ENCODE results near the gene NEIL3.

DNA sequence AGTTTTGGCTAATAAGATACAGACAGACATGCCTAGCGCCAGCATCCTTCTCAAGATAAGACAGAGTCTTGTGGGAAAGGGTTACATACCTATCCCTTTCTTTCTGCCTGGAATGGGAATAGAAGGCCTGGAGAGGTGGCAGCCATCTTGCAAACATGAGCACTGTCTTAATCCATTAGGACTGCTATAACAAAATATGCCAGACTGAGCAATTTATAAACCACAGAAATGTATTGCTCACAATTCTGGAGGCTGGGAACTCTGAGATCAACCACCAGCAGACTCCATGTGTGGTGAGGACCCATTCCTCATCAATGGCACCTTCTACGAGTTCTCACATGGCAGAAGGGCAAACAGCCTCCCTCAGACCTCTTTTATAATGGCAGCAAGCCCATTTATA lies 26.5 kb upstream of the NEIL3 start:
- TF ChIP-seq, protein P1, sequence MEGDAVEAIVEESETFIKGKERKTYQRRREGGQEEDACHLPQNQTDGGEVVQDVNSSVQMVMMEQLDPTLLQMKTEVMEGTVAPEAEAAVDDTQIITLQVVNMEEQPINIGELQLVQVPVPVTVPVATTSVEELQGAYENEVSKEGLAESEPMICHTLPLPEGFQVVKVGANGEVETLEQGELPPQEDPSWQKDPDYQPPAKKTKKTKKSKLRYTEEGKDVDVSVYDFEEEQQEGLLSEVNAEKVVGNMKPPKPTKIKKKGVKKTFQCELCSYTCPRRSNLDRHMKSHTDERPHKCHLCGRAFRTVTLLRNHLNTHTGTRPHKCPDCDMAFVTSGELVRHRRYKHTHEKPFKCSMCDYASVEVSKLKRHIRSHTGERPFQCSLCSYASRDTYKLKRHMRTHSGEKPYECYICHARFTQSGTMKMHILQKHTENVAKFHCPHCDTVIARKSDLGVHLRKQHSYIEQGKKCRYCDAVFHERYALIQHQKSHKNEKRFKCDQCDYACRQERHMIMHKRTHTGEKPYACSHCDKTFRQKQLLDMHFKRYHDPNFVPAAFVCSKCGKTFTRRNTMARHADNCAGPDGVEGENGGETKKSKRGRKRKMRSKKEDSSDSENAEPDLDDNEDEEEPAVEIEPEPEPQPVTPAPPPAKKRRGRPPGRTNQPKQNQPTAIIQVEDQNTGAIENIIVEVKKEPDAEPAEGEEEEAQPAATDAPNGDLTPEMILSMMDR (IDR thresholded peaks at IDR 0.05; ENCODE audit: low read length): no peak
- TF ChIP-seq EZH2 (IDR thresholded peaks at IDR 0.05; ENCODE audit: borderline replicate concordance, low read length): no peak
